ENCODE measurements around the gene RIBC1.
A peak's percentile ranks its signal among the peaks of the same experiment; 100 is the strongest.
"Not testable (repeated sequence)": the region's sequence is repeated elsewhere in the genome, so short reads cannot be mapped to it uniquely, and the experiment has no call there.

RIBC1 gene

DNA sequence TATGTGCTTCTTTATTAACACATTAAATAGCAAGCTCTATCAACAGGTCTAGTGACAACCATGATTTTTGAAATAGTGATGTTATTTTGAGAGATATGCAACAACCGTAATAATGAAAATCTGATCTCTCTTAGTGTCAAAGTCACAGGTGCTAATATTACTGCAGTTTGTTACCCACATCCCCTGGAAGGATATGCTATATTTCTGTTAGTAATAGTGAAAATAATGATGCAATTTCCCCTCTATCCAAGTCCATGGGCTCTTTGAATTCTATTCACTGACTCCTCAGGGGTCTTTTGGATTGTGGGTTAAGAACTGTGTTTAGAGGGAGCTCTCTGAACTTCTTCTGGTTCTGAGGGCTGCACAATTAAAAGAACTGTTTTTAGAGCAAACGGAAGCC is 14.5 kb downstream of the RIBC1 start:
- no peak for DNase-seq

DNA sequence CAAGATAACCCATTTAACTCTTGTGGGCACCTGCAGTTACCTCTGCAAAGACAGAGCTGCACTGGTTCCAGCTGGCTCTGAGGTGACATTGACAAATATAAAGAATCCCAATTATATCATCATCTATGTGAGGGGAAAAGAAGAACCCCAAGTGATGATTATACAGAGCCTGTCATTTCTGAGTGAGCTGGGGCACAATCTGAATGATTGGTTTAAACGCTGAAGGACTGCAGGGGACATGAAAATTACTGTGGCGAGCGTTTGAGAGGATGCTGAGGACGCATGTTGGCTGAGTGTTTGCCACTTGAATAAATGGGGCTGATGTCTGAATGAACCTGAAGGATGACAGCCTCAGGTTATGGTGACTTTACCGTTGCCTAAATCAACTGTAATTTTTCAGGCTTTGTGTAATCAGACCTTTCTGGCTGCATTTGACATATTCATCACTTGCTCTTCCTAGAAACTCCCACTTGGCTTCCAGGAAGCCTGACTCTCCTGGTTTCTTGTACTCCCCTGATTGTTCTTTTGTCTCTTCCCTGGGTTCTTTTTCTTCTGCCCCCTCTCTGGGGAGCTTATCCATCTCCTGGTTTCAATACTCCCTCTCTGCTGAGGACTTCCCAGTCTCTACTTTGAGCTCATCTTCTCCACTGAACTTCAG is 15.6 kb downstream of the RIBC1 start:
- DNase-seq: no peak

GRCh38 chrX:53438832-53439230 is 16.2 kb downstream of the RIBC1 start:
- DNase-seq: no peak

DNA sequence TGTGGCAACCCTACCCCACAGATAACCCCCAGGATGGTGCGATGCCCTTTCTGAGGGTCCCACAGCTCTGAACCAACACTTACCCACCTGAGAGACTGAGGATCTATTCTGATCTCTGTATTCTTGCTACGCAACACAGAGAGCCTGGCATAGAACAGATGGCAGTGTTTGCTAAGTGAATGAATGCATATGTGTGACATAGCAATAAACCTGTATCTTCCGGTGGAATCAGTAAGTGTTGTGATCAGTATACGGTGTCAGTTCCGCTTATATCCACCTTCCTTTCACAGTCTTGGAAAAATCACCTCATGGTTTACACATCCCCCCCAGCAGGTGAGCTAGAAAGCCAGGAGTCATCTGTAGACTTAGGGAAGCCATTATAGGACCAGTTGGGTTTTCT is 17.4 kb downstream of the RIBC1 start:
- DNase-seq: no peak

- DNase-seq: peak; percentile 41
These were observed 18.2 kb downstream of the RIBC1 start for GRCh38 chrX:53440621-53441517.

DNA sequence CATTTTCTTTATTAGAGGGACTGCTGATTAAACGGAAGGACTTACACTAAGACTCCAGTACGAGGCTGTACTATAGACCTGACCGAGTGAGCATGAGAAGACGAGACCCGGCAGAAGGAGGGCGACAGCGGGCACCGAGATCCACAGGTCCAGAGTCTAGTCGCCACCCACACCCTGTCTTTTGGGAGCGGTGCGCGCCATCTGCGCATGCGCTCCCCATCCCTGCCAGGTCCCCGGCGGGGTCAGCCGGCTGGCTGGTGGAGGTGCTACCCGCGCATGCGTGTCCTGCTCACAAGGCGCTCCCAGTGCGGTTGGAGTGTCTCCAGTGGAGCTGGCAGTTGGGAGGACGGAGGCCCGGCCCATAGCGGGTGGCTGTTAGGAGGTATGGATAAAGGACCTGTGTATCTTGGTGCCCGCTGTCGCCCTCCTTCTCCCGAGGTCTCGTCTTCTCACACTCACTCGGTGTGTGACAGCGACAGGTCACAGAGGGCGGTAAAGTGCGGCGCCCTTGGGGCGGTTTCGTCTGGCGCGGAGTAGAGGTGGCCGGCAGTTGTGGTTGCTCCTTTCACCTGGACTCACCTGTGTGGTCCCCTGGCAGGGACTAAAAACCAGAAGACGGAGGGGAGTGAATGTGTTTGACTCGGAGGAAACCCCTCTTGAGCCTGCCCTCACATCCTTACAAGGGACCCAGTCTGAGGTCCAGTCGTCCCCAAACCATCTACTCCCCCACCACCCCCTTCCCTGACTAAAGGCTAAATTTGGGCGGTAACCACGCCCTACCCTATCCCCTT is 19.1 kb downstream of the RIBC1 start:
- DNase-seq: peak; percentile 69

GRCh38 chrX:53442322-53442631 is 19.6 kb downstream of the RIBC1 start:
- no peak for DNase-seq

GRCh38 chrX:53445977-53446376 is 23.3 kb downstream of the RIBC1 start:
- peak; percentile 9 for DNase-seq

- no peak for DNase-seq
These were observed 24.8 kb downstream of the RIBC1 start for GRCh38 chrX:53447441-53447840.

DNA sequence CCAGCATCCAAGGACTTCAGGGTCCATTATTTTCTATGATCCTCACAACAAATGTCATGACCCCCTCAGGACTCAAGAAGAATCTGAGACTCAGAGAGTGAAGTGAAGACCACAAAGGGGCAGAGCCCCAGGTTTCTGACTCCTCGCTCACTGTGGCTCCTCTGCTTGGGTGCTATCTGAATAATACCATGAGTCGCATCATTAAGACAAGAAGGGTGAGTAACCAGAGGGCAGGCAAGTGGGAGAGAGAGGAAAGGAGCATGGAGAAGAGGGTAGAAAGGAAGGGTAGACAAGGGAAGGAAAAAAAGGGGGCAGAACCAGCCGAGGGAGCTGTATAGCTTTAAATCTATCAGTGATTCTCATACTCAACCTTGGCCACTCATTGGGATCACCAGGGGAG is 27.0 kb downstream of the RIBC1 start:
- peak; percentile 4 for DNase-seq

GRCh38 chrX:53452812-53453211 is 30.1 kb downstream of the RIBC1 start:
- DNase-seq: no peak

GRCh38 chrX:53456254-53456653 is 33.6 kb downstream of the RIBC1 start:
- DNase-seq: peak; percentile 15

- no peak for DNase-seq
These were observed 35.4 kb downstream of the RIBC1 start for GRCh38 chrX:53458082-53458481.

DNA sequence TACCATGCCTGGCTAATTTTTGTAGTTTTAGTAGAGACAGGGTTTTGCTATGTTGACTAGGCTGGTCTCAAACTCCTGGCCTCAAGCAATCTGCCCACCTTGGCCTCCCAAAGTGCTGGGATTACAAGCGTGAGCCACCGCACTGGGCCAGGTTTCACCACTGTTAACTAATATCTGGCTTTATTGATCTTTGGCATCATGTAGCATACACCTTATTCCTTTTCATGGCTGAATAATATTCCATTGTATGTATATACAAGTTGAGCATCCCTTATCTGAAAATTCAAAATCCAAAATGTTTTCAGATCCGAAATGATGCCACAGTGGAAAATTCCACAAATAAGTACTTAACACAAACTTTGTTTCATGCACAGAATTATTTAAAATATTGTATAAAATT is 46.0 kb downstream of the RIBC1 start:
- not testable (repeated sequence) for DNase-seq

GRCh38 chrX:53471346-53471745 is 48.7 kb downstream of the RIBC1 start:
- no peak for DNase-seq

DNA sequence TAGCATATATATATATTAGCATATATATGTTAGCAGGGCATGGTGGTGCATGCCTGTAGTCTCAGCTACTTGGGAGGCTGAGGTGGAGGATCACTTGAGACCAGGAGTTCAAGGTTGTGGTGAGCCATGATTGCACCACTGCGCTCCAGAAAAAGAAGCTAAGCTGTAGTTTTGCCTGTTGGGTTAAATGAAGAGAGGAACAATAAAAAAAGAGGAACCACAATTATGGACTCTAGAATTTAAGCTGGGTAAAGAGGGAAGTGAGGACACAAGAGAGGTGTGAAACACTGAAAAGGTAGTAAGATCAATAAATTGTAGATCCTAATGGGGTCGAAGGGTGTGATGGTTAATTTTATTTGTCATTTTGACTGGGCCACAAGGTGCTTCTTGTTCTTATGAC is 52.0 kb downstream of the RIBC1 start:
- no peak for DNase-seq

GRCh38 chrX:53476371-53476770 is 53.7 kb downstream of the RIBC1 start:
- peak; percentile 50 for DNase-seq

GRCh38 chrX:53479301-53479700 is 56.6 kb downstream of the RIBC1 start:
- DNase-seq: peak; percentile 11
